Lung (tissue), 12 donors: ENCODE measurements around the gene LOXL4. TPM values are rescaled to one million over a fixed set of nuclear protein-coding genes. Genes with fewer than 3 reads are reported as not detected.

ENCODE experiments used
- ATAC-seq: fragments of 200-7000 bp; cut with Tn5 transposase; one replicate; pipeline ENCODE4 v1.9.1; 2020; ENCODE audit warnings: moderate number of reproducible peaks; ENCODE audit not compliant: insufficient read depth, low FRiP score
- DNase-seq, 3 donors: peaks; one replicate each; pipeline ENCODE4 v3.0.0-alpha.2; 2013 to 2017
- H3K27ac ChIP-seq, 2 donors: one replicate each; pipeline ENCODE4 v1.5.1; 2013; ENCODE audit warnings: mild to moderate bottlenecking in 2 of 2, moderate library complexity in 2 of 2, control low read depth in 1 of 2, inconsistent platforms in 1 of 2, low read depth in 1 of 2, low read length in 1 of 2
- H3K27me3 ChIP-seq, 3 donors: one replicate each; pipeline ENCODE4 v1.5.1; 2013; ENCODE audit warnings: low read length in 2 of 3; ENCODE audit not compliant: control insufficient read depth in 3 of 3, insufficient read depth in 3 of 3
- H3K36me3 ChIP-seq, 4 donors: one replicate each; pipeline ENCODE4 v1.5.1; 2013; ENCODE audit warnings: low read length in 4 of 4, mild to moderate bottlenecking in 1 of 4, moderate library complexity in 1 of 4; ENCODE audit not compliant: control insufficient read depth in 4 of 4, insufficient read depth in 4 of 4
- H3K4me1 ChIP-seq, 5 donors: one replicate each; pipeline ENCODE4 v1.5.1; 2013; ENCODE audit warnings: low read length in 5 of 5, mild to moderate bottlenecking in 2 of 5, moderate library complexity in 1 of 5; ENCODE audit not compliant: control insufficient read depth in 5 of 5, insufficient read depth in 5 of 5
- H3K4me3 ChIP-seq: one replicate; pipeline ENCODE4 v1.5.1; 2013; ENCODE audit warnings: mild to moderate bottlenecking, control low read depth, moderate library complexity
- H3K9ac ChIP-seq, 2 donors: one replicate each; pipeline ENCODE4 v1.5.1; 2013; ENCODE audit warnings: low read length in 2 of 2, control low read depth in 1 of 2; ENCODE audit not compliant: insufficient read depth in 1 of 2
- H3K9me3 ChIP-seq, 4 donors: one replicate each; pipeline ENCODE4 v1.5.1; 2013; ENCODE audit warnings: low read length in 3 of 4, mild to moderate bottlenecking in 1 of 4, moderate library complexity in 1 of 4; ENCODE audit not compliant: control insufficient read depth in 4 of 4, insufficient read depth in 3 of 4
- CTCF ChIP-seq: IDR thresholded peaks from 2 replicates; pipeline ENCODE4 v1.5.1; 2012; ENCODE audit warnings: mild to moderate bottlenecking; ENCODE audit errors: control extremely low read depth, extremely low read depth
- WGBS, 2 donors: extraction: QIAGEN DNeasy Blood & Tissue Kit; methylation state at CpG; one replicate each; pipeline ENCODE4 v1.1.7; 2013; 5-methylcytosine and 5-hydroxymethylcytosine counted together
- polyA plus RNA-seq, 2 donors: library from polyadenylated mRNA; stranded (reverse); fragments of 200-250 nt; gene quantifications; one replicate each; pipeline ENCODE4 v1.2.1, GENCODE V29; 2013
- total RNA-seq, 2 donors: library from RNA; depleted of rRNA in 1 of 2; stranded (reverse); fragments of >200 nt in 1 of 2; gene quantifications; one replicate each; pipeline ENCODE4 v1.2.1, GENCODE V29; 2014 to 2021
- donor health status: control.
- donor health status: control.
- donor health status: Bipolar disorder and iron deficiency.
- donor health status: healthy.
- donor health status: DM: yes; HTN: yes; CAD: no.

LOXL4 gene
- total and polyA plus RNA-seq, 4 donors: 1.6 to 3.3 (median 2.6) TPM

DNA sequence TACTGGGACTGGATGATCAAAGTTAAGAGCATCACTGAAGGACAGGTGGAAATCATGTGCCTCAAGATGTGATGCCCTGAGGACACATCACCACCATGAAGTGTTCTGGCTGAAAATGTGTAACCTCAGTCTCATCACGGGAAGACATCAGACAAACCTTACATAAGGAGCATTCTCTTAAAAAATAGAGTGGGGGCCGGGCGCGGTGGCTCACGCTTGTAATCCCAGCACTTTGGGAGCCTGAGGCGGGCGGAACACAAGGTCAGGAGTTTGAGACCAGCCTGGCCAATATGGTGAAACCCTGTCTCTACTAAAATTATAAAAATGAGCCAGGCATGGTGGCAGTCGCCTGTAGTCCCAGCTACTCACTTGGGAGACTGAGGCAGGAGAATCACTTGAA lies 65.6 kb downstream of the LOXL4 start:
- TF ChIP-seq CTCF: no peak
- DNase-seq (no peak), ATAC-seq (no peak)
- H3K27ac ChIP-seq: no peak overlapping the region
- WGBS, 2 donors: 92 to 97% methylated on average over 8 of the region's 8 CpGs
- no peak overlapping the region for H3K9ac ChIP-seq
- H3K36me3 ChIP-seq: no peaks in the 10 kb centered on the region
- H3K4me3 ChIP-seq: no peak overlapping the region
- H3K9me3 ChIP-seq: no peaks in the 10 kb centered on the region
- peaks cover 0 to 5% (median 0%) of the 10 kb centered on the region in 5 donors for H3K4me1 ChIP-seq
- H3K27me3 ChIP-seq: no peaks in the 10 kb centered on the region

DNA sequence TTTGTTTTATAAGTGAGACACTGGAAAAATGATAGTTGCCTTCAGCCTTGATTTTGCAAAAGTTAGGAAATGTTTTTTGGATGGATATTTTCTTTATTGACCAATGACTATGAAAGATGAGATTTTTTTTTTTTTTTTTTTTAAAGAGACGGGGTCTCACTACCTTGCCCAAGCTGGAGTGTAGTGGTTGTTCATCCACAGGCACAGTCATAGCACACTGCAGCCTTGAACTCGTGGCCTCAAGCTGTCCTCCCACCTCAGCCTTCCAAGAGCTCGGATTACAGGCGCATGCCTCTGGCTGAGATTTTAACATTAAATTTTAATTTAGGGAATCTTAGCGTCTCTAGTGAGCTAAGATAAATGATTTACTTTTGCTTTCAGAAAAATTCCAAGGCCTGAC lies 66.2 kb downstream of the LOXL4 start:
- Histone ChIP-seq H3K4me1 (peaks cover 0 to 5% (median 0%) of the 10 kb centered on the region in 5 donors), H3K27ac (no peak overlapping the region), H3K9me3 (no peaks in the 10 kb centered on the region), H3K27me3 (no peaks in the 10 kb centered on the region), H3K4me3 (no peak overlapping the region), H3K36me3 (no peaks in the 10 kb centered on the region), H3K9ac (no peak overlapping the region)
- DNase-seq: no peak
- WGBS, 2 donors: 96 to 97% methylated on average over 5 of the region's 5 CpGs
- no peak for ATAC-seq
- no peak for TF ChIP-seq CTCF

Other genes with a start within 250 kb of the LOXL4 start
- gene CRTAC1, start 237.6 kb downstream of the LOXL4 start, total RNA-seq: 10 to 100 TPM; 55.1 to 82.4 TPM
- gene CRTAC1, start 237.6 kb downstream of the LOXL4 start, polyA plus RNA-seq: 10 to 100 TPM; 45.8 to 53.4 TPM
- 10 to 100 TPM; 13.5 to 39.4 TPM for gene R3HCC1L, start 133.5 kb downstream of the LOXL4 start, total RNA-seq
- 1 to 10 TPM; 5.0 to 9.0 TPM for gene R3HCC1L, start 133.5 kb downstream of the LOXL4 start, polyA plus RNA-seq
- 10 to 100 TPM in 1 of 2 donors, 1 to 10 TPM in 1; 8.2 to 16.8 TPM for gene PYROXD2, start 147.0 kb upstream of the LOXL4 start, total RNA-seq
- 1 to 10 TPM; 2.3 to 6.9 TPM for gene PYROXD2, start 147.0 kb upstream of the LOXL4 start, polyA plus RNA-seq
- 10 to 100 TPM; 32.3 to 89.5 TPM for gene HPS1, start 178.7 kb upstream of the LOXL4 start, total RNA-seq
- gene HPS1, start 178.7 kb upstream of the LOXL4 start, polyA plus RNA-seq: 10 to 100 TPM; 55.2 to 61.6 TPM